Endothelial cell of umbilical vein (primary cell): ENCODE data around the gene TCHP. TPM values are rescaled to one million over a fixed set of nuclear protein-coding genes. Genes with fewer than 3 reads are reported as not detected.

ENCODE experiments used
- BruUV-seq: library from RNA; stranded (reverse); fragments of 400-500 nt; replicated peaks from 2 replicates; lab custom pipeline; 2021; lab: Mats Ljungman, UMichigan
- CTCF ChIA-PET: fragments of 300-600, 350-600 bp; sonication (Branson Sonifier 250); formaldehyde crosslinking; loops from one replicate; lab custom pipeline; 2021; ENCODE audit warnings: antibody characterized with exemption, inconsistent platforms; lab: Charles Lee
- POLR2A ChIA-PET: fragments of 300-600, 350-600 bp; sonication (Branson Sonifier 250); formaldehyde crosslinking; loops from one replicate; lab custom pipeline; 2021; ENCODE audit warnings: antibody characterized with exemption, inconsistent platforms; lab: Charles Lee
- DNase-seq: peaks from one replicate; pipeline ENCODE4 v3.0.0-alpha.2; 2011; ENCODE audit warnings: low read depth, low spot score
- FAIRE-seq: peaks from 2 replicates; lab custom pipeline; 2011; peaks lifted over from hg19 to GRCh38; lab: Jason Lieb, UNC
- H2AFZ ChIP-seq: 2 replicates; pipeline ENCODE4 v1.6.0; 2012; ENCODE audit warnings: low read depth, low read length, control low read depth, inconsistent platforms
- H3K27ac ChIP-seq: 2 replicates; pipeline ENCODE4 v1.5.1; 2011; ENCODE audit warnings: low read depth, mild to moderate bottlenecking, control low read depth, low read length, moderate library complexity; ENCODE audit not compliant: insufficient read depth
- H3K27me3 ChIP-seq, 2 experiments: 2 replicates each; pipeline versions ENCODE4 v1.6.0 to v1.6.1; 2011; ENCODE audit warnings: low read length in 2 of 2, mixed read lengths in 1 of 2; ENCODE audit not compliant: control insufficient read depth in 2 of 2, insufficient read depth in 2 of 2
- H3K36me3 ChIP-seq, 2 experiments: 2 replicates in 1 of 2; 3 replicates in 1 of 2; pipeline ENCODE4 v1.5.1; 2011; ENCODE audit warnings: low read length in 2 of 2, mild to moderate bottlenecking in 1 of 2, moderate library complexity in 1 of 2; ENCODE audit not compliant: control insufficient read depth in 2 of 2, insufficient read depth in 2 of 2; ENCODE audit errors: extremely low read depth in 1 of 2
- H3K4me1 ChIP-seq: 3 replicates; pipeline ENCODE4 v1.5.1; 2011; ENCODE audit warnings: mild to moderate bottlenecking, low read length; ENCODE audit not compliant: control insufficient read depth, insufficient read depth; ENCODE audit errors: extremely low read depth
- H3K4me2 ChIP-seq: 2 replicates; pipeline ENCODE4 v1.6.1; 2011; ENCODE audit warnings: low read length, control low read depth, mixed read lengths; ENCODE audit not compliant: insufficient read depth
- H3K4me3 ChIP-seq, 3 experiments: fragments of 200-600 bp in 1 of 3; sonication (generic), shearing (Covaris generic) in 1 of 3; replicated peaks in 1 of 3; 2 replicates each; pipeline ENCODE4 v1.5.1; 2011 to 2016; ENCODE audit warnings: control low read depth in 3 of 3, low read length in 3 of 3, mild to moderate bottlenecking in 2 of 3, inconsistent platforms in 1 of 3, low read depth in 1 of 3, moderate library complexity in 1 of 3; ENCODE audit not compliant: insufficient read depth in 1 of 3
- H3K79me2 ChIP-seq: 2 replicates; pipeline ENCODE4 v1.6.0; 2012; ENCODE audit warnings: low read length, inconsistent platforms; ENCODE audit not compliant: control insufficient read depth, insufficient read depth
- H3K9ac ChIP-seq: replicated peaks from 2 replicates; pipeline ENCODE3; 2011; ENCODE audit warnings: low read length, control low read depth; ENCODE audit not compliant: insufficient read depth; ENCODE audit errors: extremely low read depth
- H3K9me1 ChIP-seq: replicated peaks from 3 replicates; pipeline ENCODE4 v1.6.0; 2011; ENCODE audit warnings: mild to moderate bottlenecking, low read length; ENCODE audit not compliant: control insufficient read depth, insufficient read depth; ENCODE audit errors: extremely low read depth
- H3K9me3 ChIP-seq: replicated peaks from 2 replicates; pipeline ENCODE4 v1.5.1; 2012; ENCODE audit warnings: low read length, inconsistent platforms; ENCODE audit not compliant: control insufficient read depth, insufficient read depth
- H4K20me1 ChIP-seq: replicated peaks from 2 replicates; pipeline ENCODE3; 2011; ENCODE audit warnings: mild to moderate bottlenecking, low read length; ENCODE audit not compliant: control insufficient read depth, insufficient read depth; ENCODE audit errors: extremely low read depth
- CTCF ChIP-seq, 2 donors: IDR thresholded peaks; 1 replicate in 1 of 2; 2 replicates in 1 of 2; pipeline ENCODE4 v1.5.1; 2011; ENCODE audit warnings: low read length in 2 of 2, mild to moderate bottlenecking in 2 of 2, moderate library complexity in 2 of 2, control low read depth in 1 of 2, inconsistent platforms in 1 of 2, low read depth in 1 of 2; ENCODE audit not compliant: insufficient read depth in 1 of 2; ENCODE audit errors: extremely low read depth in 1 of 2
- EZH2 ChIP-seq: IDR thresholded peaks from 2 replicates; pipeline ENCODE4 v1.6.1; 2012; ENCODE audit warnings: borderline replicate concordance, low read depth, mild to moderate bottlenecking, moderate library complexity, low read length, inconsistent platforms; ENCODE audit not compliant: severe bottlenecking
- FOS ChIP-seq: IDR thresholded peaks from 2 replicates; pipeline ENCODE4 v1.6.1; 2011; ENCODE audit warnings: mild to moderate bottlenecking, low read length, moderate library complexity, borderline replicate concordance; ENCODE audit not compliant: insufficient read depth
- GATA2 ChIP-seq: IDR thresholded peaks from 2 replicates; pipeline ENCODE4 v1.7.0; 2011; ENCODE audit warnings: low read depth, mild to moderate bottlenecking, moderate library complexity, mixed read lengths, low read length; ENCODE audit not compliant: insufficient read length, insufficient read depth
- JUN ChIP-seq: IDR thresholded peaks from 2 replicates; pipeline ENCODE4 v1.6.1; 2011; ENCODE audit warnings: borderline replicate concordance, low read depth; ENCODE audit not compliant: insufficient read length, insufficient read depth
- MAX ChIP-seq: IDR thresholded peaks from 2 replicates; pipeline ENCODE4 v1.6.1; 2011; ENCODE audit not compliant: insufficient read depth, insufficient read length
- MYC ChIP-seq: IDR thresholded peaks from one replicate; pipeline ENCODE4 v1.6.1; 2011; ENCODE audit warnings: mild to moderate bottlenecking, low read depth, low read length
- POLR2A ChIP-seq: IDR thresholded peaks from 2 replicates; pipeline ENCODE4 v1.6.1; 2012; ENCODE audit warnings: low read depth, mild to moderate bottlenecking, control low read depth, low read length
- POLR2AphosphoS5 ChIP-seq: IDR thresholded peaks from 2 replicates; pipeline ENCODE4 v1.6.1; 2012; ENCODE audit warnings: low read depth, mild to moderate bottlenecking, control low read depth, low read length, moderate library complexity; ENCODE audit not compliant: insufficient read depth
- dilution Hi-C: fragments of 300-500 bp; cut with MboI; formaldehyde crosslinking; loops from one replicate; pipeline ENCODE4 v1.15.0; 2019; ENCODE audit warnings: low sequenced_read_pairs; ENCODE audit not compliant: extremely low pct_ligation_motif_present
- intact Hi-C: fragments of 100-400 bp; cut with micrococcal nuclease; formaldehyde crosslinking; loops from one replicate; pipeline ENCODE4 v1.10.0; 2022
- polyA plus RNA-seq, 4 experiments: library from polyadenylated mRNA; depleted of rRNA in 3 of 4; stranded (reverse) in 3 of 4; unstranded in 1 of 4; fragments of >200 nt; gene quantifications; 2 replicates each; pipeline versions ENCODE4 v1.2.1 to v1.2.3, GENCODE V29; 2011 to 2012; ENCODE audit warnings: missing spikeins in 1 of 4
- total RNA-seq: library from RNA; stranded (reverse); gene quantifications from 2 replicates; pipeline ENCODE4 v1.2.3, GENCODE V29; 2021

TCHP gene
- total and polyA plus RNA-seq, 2 donors (not counting 3 experiments of a cell fraction or from before 2014, with no cell fraction given) = 12.9 to 24.3 TPM

GRCh38 chr12:109910254-109910968 lies 10.3 kb downstream of the TCHP start:
- POLR2A ChIA-PET = interaction anchor here (0.6 kb wide), 1 partner anchor 107 kb away, joined by 3 read pairs; no protein-coding TSS in a partner anchor

More at GRCh38 chr12:109910254-109910968, 10.3 kb downstream of the TCHP start:
- Histone ChIP-seq H3K4me2 (no peak overlapping the region), H2AFZ (no peak overlapping the region), H4K20me1 (no peaks in the 10 kb centered on the region), H3K27me3 (no peaks in the 10 kb centered on the region), H3K4me3 (no peak overlapping the region), H3K9me1 (no peaks in the 10 kb centered on the region), H3K9me3 (no peaks in the 10 kb centered on the region), H3K36me3 (peaks cover 18 to 26% of the 10 kb centered on the region in 2 experiments), H3K9ac (no peak overlapping the region), H3K79me2 (no peaks in the 10 kb centered on the region), H3K27ac (no peak overlapping the region), H3K4me1 (no peaks in the 10 kb centered on the region)
- FAIRE-seq = no peak
- no peak for DNase-seq
- TF ChIP-seq JUN = no peak
- no peak for TF ChIP-seq POLR2AphosphoS5
- no peak for TF ChIP-seq GATA2
- TF ChIP-seq FOS = no peak
- no peak for TF ChIP-seq MYC
- TF ChIP-seq EZH2 = no peak
- TF ChIP-seq POLR2A = no peak
- no peak for TF ChIP-seq CTCF (IDR thresholded peaks at IDR 0.05; ENCODE audit: extremely low read depth in 1 of 2, insufficient read depth in 1 of 2, low read depth in 1 of 2, low read length in 2 of 2)
- TF ChIP-seq MAX = no peak
- intact Hi-C loops (no loop called here), dilution Hi-C loops (no loop called here)
- CTCF ChIA-PET = interaction anchor here (0.9 to 2.7 kb wide), 6 partner anchors 9 to 56 kb away, joined by 3 to 20 read pairs (median 4); no protein-coding TSS in a partner anchor
- no TSS peak for BruUV-seq
